Endothelial cell of umbilical vein (primary cell): Measurements from ENCODE around the gene STK39. TPM values are rescaled to one million over a fixed set of nuclear protein-coding genes. Genes with fewer than 3 reads are reported as not detected.

Source experiments
- BruUV-seq: library from RNA; stranded (reverse); fragments of 400-500 nt; replicated peaks from 2 replicates; lab custom pipeline; 2021; lab: Mats Ljungman, UMichigan
- CTCF ChIA-PET: fragments of 300-600, 350-600 bp; sonication (Branson Sonifier 250); formaldehyde crosslinking; loops from one replicate; lab custom pipeline; 2021; ENCODE audit warnings: antibody characterized with exemption, inconsistent platforms; lab: Charles Lee
- POLR2A ChIA-PET: fragments of 300-600, 350-600 bp; sonication (Branson Sonifier 250); formaldehyde crosslinking; loops from one replicate; lab custom pipeline; 2021; ENCODE audit warnings: antibody characterized with exemption, inconsistent platforms; lab: Charles Lee
- DNase-seq: peaks from one replicate; pipeline ENCODE4 v3.0.0-alpha.2; 2011; ENCODE audit warnings: low read depth, low spot score
- FAIRE-seq: peaks from 2 replicates; lab custom pipeline; 2011; peaks lifted over from hg19 to GRCh38; lab: Jason Lieb, UNC
- H2AFZ ChIP-seq: 2 replicates; pipeline ENCODE4 v1.6.0; 2012; ENCODE audit warnings: low read depth, low read length, control low read depth, inconsistent platforms
- H3K27ac ChIP-seq: 2 replicates; pipeline ENCODE4 v1.5.1; 2011; ENCODE audit warnings: low read depth, mild to moderate bottlenecking, control low read depth, low read length, moderate library complexity; ENCODE audit not compliant: insufficient read depth
- H3K27me3 ChIP-seq, 2 experiments: 2 replicates each; pipeline versions ENCODE4 v1.6.0 to v1.6.1; 2011; ENCODE audit warnings: low read length in 2 of 2, mixed read lengths in 1 of 2; ENCODE audit not compliant: control insufficient read depth in 2 of 2, insufficient read depth in 2 of 2
- H3K36me3 ChIP-seq, 2 experiments: 2 replicates in 1 of 2; 3 replicates in 1 of 2; pipeline ENCODE4 v1.5.1; 2011; ENCODE audit warnings: low read length in 2 of 2, mild to moderate bottlenecking in 1 of 2, moderate library complexity in 1 of 2; ENCODE audit not compliant: control insufficient read depth in 2 of 2, insufficient read depth in 2 of 2; ENCODE audit errors: extremely low read depth in 1 of 2
- H3K4me1 ChIP-seq: 3 replicates; pipeline ENCODE4 v1.5.1; 2011; ENCODE audit warnings: mild to moderate bottlenecking, low read length; ENCODE audit not compliant: control insufficient read depth, insufficient read depth; ENCODE audit errors: extremely low read depth
- H3K4me2 ChIP-seq: 2 replicates; pipeline ENCODE4 v1.6.1; 2011; ENCODE audit warnings: low read length, control low read depth, mixed read lengths; ENCODE audit not compliant: insufficient read depth
- H3K4me3 ChIP-seq, 3 experiments: fragments of 200-600 bp in 1 of 3; sonication (generic), shearing (Covaris generic) in 1 of 3; replicated peaks in 1 of 3; 2 replicates each; pipeline ENCODE4 v1.5.1; 2011 to 2016; ENCODE audit warnings: control low read depth in 3 of 3, low read length in 3 of 3, mild to moderate bottlenecking in 2 of 3, inconsistent platforms in 1 of 3, low read depth in 1 of 3, moderate library complexity in 1 of 3; ENCODE audit not compliant: insufficient read depth in 1 of 3
- H3K79me2 ChIP-seq: 2 replicates; pipeline ENCODE4 v1.6.0; 2012; ENCODE audit warnings: low read length, inconsistent platforms; ENCODE audit not compliant: control insufficient read depth, insufficient read depth
- H3K9ac ChIP-seq: replicated peaks from 2 replicates; pipeline ENCODE3; 2011; ENCODE audit warnings: low read length, control low read depth; ENCODE audit not compliant: insufficient read depth; ENCODE audit errors: extremely low read depth
- H3K9me1 ChIP-seq: replicated peaks from 3 replicates; pipeline ENCODE4 v1.6.0; 2011; ENCODE audit warnings: mild to moderate bottlenecking, low read length; ENCODE audit not compliant: control insufficient read depth, insufficient read depth; ENCODE audit errors: extremely low read depth
- H3K9me3 ChIP-seq: replicated peaks from 2 replicates; pipeline ENCODE4 v1.5.1; 2012; ENCODE audit warnings: low read length, inconsistent platforms; ENCODE audit not compliant: control insufficient read depth, insufficient read depth
- H4K20me1 ChIP-seq: replicated peaks from 2 replicates; pipeline ENCODE3; 2011; ENCODE audit warnings: mild to moderate bottlenecking, low read length; ENCODE audit not compliant: control insufficient read depth, insufficient read depth; ENCODE audit errors: extremely low read depth
- EZH2 ChIP-seq: IDR thresholded peaks from 2 replicates; pipeline ENCODE4 v1.6.1; 2012; ENCODE audit warnings: borderline replicate concordance, low read depth, mild to moderate bottlenecking, moderate library complexity, low read length, inconsistent platforms; ENCODE audit not compliant: severe bottlenecking
- FOS ChIP-seq: IDR thresholded peaks from 2 replicates; pipeline ENCODE4 v1.6.1; 2011; ENCODE audit warnings: mild to moderate bottlenecking, low read length, moderate library complexity, borderline replicate concordance; ENCODE audit not compliant: insufficient read depth
- GATA2 ChIP-seq: IDR thresholded peaks from 2 replicates; pipeline ENCODE4 v1.7.0; 2011; ENCODE audit warnings: low read depth, mild to moderate bottlenecking, moderate library complexity, mixed read lengths, low read length; ENCODE audit not compliant: insufficient read length, insufficient read depth
- JUN ChIP-seq: IDR thresholded peaks from 2 replicates; pipeline ENCODE4 v1.6.1; 2011; ENCODE audit warnings: borderline replicate concordance, low read depth; ENCODE audit not compliant: insufficient read length, insufficient read depth
- MYC ChIP-seq: IDR thresholded peaks from one replicate; pipeline ENCODE4 v1.6.1; 2011; ENCODE audit warnings: mild to moderate bottlenecking, low read depth, low read length
- POLR2A ChIP-seq: IDR thresholded peaks from 2 replicates; pipeline ENCODE4 v1.6.1; 2012; ENCODE audit warnings: low read depth, mild to moderate bottlenecking, control low read depth, low read length
- POLR2AphosphoS5 ChIP-seq: IDR thresholded peaks from 2 replicates; pipeline ENCODE4 v1.6.1; 2012; ENCODE audit warnings: low read depth, mild to moderate bottlenecking, control low read depth, low read length, moderate library complexity; ENCODE audit not compliant: insufficient read depth
- dilution Hi-C: fragments of 300-500 bp; cut with MboI; formaldehyde crosslinking; loops from one replicate; pipeline ENCODE4 v1.15.0; 2019; ENCODE audit warnings: low sequenced_read_pairs; ENCODE audit not compliant: extremely low pct_ligation_motif_present
- intact Hi-C: fragments of 100-400 bp; cut with micrococcal nuclease; formaldehyde crosslinking; loops from one replicate; pipeline ENCODE4 v1.10.0; 2022
- polyA plus RNA-seq, 4 experiments: library from polyadenylated mRNA; depleted of rRNA in 3 of 4; stranded (reverse) in 3 of 4; unstranded in 1 of 4; fragments of >200 nt; gene quantifications; 2 replicates each; pipeline versions ENCODE4 v1.2.1 to v1.2.3, GENCODE V29; 2011 to 2012; ENCODE audit warnings: missing spikeins in 1 of 4
- total RNA-seq: library from RNA; stranded (reverse); gene quantifications from 2 replicates; pipeline ENCODE4 v1.2.3, GENCODE V29; 2021
- TF ChIP-seq, protein P1 (sequence below): IDR thresholded peaks from 2 replicates; pipeline ENCODE4 v1.6.1; 2011; ENCODE audit not compliant: insufficient read depth, insufficient read length
- TF ChIP-seq, protein P2 (sequence below), 2 donors: IDR thresholded peaks; 1 replicate in 1 of 2; 2 replicates in 1 of 2; pipeline ENCODE4 v1.5.1; 2011; ENCODE audit warnings: low read length in 2 of 2, mild to moderate bottlenecking in 2 of 2, moderate library complexity in 2 of 2, control low read depth in 1 of 2, inconsistent platforms in 1 of 2, low read depth in 1 of 2; ENCODE audit not compliant: insufficient read depth in 1 of 2; ENCODE audit errors: extremely low read depth in 1 of 2

STK39 gene
- total and polyA plus RNA-seq, 2 donors (not counting 3 experiments of a cell fraction or from before 2014, with no cell fraction given): 4.6 to 13.1 TPM

DNA sequence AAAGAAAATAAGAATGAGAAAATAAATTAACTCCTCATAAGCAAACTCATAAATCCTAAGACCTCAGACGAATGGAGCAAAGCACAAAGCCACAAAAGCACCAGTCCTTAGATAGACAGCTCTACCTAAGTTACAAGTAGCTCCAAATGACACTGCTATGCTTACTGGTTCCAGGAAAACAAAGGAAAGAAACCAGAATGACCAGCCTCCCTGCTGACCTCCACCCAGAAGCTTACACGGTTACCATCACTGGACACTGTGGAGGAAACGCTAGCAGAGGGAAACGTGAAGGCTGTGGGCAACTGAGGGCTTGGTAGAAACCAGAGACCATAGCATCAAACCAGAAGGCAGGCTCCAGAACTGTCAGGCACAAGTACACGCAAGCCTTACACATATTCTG lies 67.8 kb downstream of the STK39 start:
- Histone ChIP-seq H3K4me3 (no peak overlapping the region), H3K4me2 (no peak overlapping the region), H3K9me3 (no peaks in the 10 kb centered on the region), H3K9me1 (no peaks in the 10 kb centered on the region), H3K27me3 (no peaks in the 10 kb centered on the region), H2AFZ (no peak overlapping the region), H3K79me2 (peaks cover 7% of the 10 kb centered on the region), H3K36me3 (no peaks in the 10 kb centered on the region), H3K27ac (no peak overlapping the region), H4K20me1 (no peaks in the 10 kb centered on the region), H3K9ac (no peak overlapping the region), H3K4me1 (no peaks in the 10 kb centered on the region)
- no peak for TF ChIP-seq MYC
- no peak for TF ChIP-seq EZH2
- no peak for TF ChIP-seq JUN
- TF ChIP-seq POLR2A: no peak
- TF ChIP-seq, protein P1, sequence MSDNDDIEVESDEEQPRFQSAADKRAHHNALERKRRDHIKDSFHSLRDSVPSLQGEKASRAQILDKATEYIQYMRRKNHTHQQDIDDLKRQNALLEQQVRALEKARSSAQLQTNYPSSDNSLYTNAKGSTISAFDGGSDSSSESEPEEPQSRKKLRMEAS: no peak
- no peak for TF ChIP-seq GATA2
- TF ChIP-seq FOS: no peak
- no peak for TF ChIP-seq POLR2AphosphoS5
- TF ChIP-seq, protein P2, sequence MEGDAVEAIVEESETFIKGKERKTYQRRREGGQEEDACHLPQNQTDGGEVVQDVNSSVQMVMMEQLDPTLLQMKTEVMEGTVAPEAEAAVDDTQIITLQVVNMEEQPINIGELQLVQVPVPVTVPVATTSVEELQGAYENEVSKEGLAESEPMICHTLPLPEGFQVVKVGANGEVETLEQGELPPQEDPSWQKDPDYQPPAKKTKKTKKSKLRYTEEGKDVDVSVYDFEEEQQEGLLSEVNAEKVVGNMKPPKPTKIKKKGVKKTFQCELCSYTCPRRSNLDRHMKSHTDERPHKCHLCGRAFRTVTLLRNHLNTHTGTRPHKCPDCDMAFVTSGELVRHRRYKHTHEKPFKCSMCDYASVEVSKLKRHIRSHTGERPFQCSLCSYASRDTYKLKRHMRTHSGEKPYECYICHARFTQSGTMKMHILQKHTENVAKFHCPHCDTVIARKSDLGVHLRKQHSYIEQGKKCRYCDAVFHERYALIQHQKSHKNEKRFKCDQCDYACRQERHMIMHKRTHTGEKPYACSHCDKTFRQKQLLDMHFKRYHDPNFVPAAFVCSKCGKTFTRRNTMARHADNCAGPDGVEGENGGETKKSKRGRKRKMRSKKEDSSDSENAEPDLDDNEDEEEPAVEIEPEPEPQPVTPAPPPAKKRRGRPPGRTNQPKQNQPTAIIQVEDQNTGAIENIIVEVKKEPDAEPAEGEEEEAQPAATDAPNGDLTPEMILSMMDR (IDR thresholded peaks at IDR 0.05; ENCODE audit: extremely low read depth in 1 of 2, insufficient read depth in 1 of 2, low read depth in 1 of 2, low read length in 2 of 2): no peak
- dilution Hi-C loops: no loop called here
- DNase-seq (no peak), FAIRE-seq (no peak)
- no TSS peak for BruUV-seq
- intact Hi-C loops: no loop called here
- ChIA-PET POLR2A (no interaction called here), CTCF (no interaction called here)
